Raji (cell line): ENCODE measurements around the gene DPP10.

ENCODE experiments used
- POLR2A ChIP-seq: IDR thresholded peaks from 2 replicates; pipeline ENCODE4 v1.6.1; 2011; ENCODE audit warnings: low read depth, low read length, control low read depth; ENCODE audit not compliant: insufficient read depth

Gene DPP10

DNA sequence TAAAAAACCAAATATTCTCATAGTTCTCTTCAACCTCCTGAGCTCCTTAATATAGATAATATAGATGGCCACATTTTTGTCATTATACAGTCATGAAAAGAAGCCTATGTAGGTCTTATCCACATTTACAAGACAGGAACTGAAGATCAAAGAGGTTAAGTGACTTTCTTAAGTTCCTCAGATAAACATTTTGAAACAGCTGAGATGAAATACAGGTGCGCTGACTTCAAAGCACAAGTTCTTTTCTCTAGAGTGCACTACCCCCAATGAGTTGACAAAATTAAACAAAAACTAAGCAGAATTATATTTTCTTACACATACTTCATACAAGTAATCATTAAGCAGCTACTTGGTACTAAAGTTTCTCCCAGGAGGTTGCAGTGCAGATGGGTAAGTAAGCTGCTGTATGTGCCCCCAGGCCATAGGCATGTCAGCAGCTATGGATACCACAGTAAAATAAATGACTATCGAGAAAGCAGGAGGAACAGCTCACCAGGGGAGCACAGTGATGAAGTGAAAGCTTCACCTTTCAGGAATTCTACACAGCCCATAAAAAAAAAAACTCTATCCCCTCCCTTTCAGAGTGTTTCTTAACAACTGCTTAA lies 199.8 kb downstream of the DPP10 start:
- TF ChIP-seq POLR2A = no peak

DNA sequence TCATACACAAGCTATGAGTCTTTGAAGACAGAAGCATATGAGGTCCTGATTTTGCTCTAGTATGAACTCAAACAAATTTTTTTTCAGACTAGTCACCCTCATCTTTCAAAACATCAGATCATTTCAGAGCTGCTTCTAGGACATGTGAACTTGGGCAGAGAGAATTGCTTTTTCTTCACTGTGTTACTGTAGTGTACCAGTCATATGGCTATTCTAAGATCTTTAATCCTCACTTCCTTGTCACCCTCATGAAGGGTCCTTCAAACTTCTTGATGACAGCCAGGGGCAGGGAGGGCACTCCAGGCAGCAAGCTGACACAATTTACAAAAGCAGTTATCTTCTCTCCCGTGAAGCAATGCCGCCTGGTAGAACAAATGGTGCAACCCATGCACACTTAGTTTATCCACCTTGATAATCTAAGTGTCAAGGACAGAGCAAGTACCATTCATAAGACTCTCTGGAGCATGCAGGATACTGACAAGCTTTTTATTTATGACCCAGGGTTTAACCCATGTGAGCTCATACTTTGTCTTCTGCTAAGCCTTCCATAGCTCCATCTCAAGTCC lies 200.6 kb downstream of the DPP10 start:
- no peak for TF ChIP-seq POLR2A

DNA sequence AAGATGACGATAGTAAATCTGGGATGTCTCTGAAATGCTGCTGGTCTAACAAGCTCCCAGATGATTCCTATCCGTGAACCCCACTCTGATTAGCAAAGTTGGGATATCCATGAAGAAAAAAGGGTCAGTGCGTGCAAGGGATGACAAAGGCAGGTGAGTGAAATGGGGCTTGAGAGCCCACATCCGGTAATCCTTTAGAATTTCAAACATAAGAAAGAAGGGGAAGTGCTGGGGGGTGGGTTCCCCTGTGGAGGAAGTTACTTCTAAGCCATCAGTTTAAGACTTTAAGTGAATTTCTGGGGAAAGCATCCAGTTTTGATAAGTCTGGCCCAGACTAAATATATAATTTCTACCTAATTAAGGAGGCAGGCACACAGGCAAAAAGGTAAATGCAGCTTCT lies 209.5 kb downstream of the DPP10 start:
- no peak for TF ChIP-seq POLR2A

DNA sequence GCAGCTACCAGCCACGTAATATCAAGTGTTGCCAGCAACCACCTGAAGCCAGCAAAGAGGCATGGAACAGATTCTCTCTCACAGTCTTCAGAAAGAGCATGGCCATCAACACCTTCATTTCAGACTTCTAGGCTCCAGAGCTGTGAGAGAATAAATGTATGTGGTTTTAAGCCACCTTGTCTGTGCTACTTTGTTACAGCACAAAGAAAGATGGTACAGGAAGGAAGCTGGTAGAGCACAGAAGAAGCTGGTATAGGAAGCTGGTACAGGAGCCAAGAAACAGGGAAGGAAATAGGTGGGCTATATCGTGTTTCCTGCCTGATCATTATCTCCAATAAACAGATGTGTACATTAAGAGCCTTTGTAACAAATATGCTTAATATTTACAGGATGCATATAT lies 217.4 kb downstream of the DPP10 start:
- no peak for TF ChIP-seq POLR2A

DNA sequence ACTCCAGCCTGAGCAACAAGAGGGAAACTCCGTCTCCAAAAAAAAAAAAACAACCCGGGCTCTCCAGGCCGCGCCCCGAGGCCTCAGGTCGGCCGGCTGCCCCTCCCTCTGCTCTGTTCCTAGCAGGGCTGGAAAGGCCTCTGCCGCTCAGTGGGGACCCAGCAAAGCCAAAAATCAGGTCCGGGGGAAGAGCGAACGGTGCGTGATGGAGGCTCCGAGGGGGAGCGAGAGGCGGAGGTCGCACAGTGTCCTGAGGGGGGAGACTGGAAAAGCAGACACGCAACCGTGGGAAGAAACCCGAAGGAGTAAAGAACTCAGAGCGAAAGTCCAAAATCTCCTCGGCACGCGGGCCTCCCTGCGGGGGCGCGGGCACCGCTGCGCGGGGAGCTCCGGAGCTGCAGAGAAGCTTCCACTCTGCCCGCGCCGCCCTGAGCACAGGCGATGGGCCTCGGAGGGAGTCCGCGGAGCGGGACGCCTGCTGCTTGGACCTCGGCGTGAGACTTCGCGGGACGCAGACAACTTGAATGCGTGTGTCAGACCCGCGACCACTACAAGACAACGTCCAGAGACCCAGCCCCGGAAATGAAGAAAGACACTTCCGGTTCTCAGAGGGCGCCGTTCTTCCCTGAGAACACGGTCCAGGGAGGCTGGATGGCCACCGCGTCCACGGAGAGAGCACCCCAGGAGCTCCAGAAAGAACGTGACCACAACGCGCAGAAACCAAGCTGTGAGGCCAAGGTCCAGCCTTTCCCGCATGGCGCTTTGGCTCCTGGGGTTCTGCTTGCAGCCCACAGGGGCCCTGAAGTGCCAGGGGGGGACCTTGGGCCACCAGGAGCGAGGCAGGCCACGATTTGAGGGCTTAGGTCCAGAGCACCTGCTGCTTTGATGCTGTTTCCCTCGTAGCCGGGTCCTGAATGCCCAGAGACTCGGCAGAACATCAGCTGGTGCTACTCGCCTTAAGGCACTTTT lies 219.8 kb downstream of the DPP10 start:
- TF ChIP-seq POLR2A = no peak

DNA sequence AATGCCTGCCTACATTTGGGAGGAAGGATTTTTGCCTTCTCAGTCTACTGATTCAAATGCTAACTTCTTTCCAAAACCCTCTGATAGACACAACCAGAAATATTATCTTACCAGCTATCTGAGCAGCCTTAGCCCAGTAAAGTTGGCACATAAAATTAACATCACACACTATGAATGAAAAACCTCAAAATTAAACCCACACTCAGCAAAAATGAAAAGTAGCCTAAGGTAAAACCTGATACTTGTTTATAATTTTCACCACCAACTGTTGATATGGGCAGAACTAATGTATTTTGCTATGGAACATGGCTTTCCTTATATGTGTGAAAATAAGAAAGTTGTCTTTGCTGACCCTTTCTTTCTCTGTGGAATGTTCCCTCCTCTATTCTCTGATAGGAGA lies 226.0 kb downstream of the DPP10 start:
- no peak for TF ChIP-seq POLR2A

DNA sequence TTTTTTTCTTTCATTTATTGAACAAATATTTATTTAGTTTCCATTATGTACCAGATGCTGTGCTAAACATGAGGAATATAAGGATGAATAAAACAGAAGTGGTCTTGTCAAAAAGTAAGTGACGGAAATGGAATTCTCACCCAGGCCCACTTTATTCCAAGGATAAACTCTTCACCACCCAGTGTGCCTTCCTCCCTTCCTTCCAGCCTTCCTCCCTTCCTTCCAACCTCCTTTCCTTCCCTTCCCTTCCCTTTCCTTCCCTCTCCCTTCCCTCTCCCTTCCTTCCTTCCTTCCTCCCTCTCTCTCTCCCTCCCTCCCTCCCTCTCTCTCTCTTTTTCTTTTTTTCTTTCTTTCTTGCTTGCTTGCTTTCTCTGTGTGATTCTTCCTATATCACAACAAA lies 240.8 kb downstream of the DPP10 start:
- TF ChIP-seq POLR2A = no peak

DNA sequence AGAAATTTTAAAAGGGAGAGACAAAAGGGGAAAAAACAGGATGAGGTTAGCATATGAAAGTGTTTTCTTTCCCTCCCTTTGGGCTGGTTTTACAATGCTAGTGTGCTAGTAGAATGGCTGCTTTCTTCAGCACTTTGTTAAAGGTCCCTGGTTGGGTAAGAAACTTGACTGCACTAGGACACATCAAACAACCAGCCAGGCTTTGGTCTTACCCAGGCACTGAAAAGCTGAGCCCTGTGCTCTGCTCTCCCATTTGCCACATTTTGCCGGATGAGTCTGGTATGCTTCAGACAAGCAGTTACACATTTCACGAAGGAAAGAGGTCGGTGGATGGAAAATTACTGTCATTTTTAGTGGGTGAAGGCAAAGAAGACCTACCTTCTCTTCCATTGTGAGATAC lies 242.0 kb downstream of the DPP10 start:
- TF ChIP-seq POLR2A = no peak

DNA sequence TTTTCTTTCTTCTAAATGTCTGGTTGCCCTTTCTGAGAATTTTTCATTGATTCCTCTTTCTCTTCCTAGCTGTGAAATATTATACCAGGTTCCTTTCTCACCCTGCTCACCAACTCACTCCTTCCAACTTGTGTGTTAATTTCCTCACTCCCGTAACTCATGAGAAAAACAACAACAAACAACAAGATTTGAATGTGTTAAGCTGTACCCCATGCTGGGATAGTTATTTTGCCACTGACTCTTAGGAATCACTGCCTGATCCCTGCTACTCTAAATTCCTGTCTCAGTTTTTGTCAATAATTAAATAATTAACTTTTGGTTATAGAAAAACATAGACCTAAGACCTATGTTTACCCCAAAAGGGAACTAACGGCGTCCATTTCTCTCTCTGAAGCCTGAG lies 242.7 kb downstream of the DPP10 start:
- no peak for TF ChIP-seq POLR2A

DNA sequence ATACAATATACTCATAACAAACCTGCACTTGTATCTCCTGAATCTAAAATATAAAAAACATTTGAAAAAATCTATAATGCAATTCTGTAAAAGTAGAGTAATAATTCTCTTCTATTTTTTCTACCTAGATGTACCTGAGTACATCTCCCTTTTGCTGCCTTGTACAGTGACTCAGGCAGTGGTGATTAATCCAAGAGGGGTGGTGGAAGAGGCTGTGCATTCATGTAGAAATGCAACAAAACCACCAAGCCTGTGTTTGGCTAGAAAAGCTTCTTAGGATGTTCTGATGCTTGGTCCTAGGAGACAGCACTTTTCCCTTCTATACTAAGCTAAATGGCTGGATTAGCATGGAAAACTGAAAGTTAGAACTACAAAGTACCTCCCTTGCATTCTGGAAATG lies 245.8 kb downstream of the DPP10 start:
- TF ChIP-seq POLR2A = no peak

DNA sequence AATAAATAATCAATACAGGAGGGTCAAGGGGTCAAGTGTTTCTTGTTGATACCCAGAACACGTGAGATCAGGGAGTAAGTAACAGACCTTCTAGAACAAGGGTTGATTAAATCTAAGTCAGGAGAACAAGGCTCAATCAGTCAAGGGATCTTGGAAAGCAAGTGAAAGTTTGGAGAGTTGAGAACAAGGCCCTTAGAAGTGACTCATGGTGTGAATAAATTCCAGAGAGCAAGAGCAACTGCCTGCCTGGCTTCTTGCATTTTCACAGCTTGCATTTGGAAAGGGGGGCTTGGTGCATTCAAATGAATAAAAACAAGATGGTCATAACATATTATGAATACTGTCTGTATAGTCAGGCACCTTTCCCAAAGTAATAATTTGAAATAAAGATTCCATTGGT lies 256.1 kb downstream of the DPP10 start:
- TF ChIP-seq POLR2A = no peak

DNA sequence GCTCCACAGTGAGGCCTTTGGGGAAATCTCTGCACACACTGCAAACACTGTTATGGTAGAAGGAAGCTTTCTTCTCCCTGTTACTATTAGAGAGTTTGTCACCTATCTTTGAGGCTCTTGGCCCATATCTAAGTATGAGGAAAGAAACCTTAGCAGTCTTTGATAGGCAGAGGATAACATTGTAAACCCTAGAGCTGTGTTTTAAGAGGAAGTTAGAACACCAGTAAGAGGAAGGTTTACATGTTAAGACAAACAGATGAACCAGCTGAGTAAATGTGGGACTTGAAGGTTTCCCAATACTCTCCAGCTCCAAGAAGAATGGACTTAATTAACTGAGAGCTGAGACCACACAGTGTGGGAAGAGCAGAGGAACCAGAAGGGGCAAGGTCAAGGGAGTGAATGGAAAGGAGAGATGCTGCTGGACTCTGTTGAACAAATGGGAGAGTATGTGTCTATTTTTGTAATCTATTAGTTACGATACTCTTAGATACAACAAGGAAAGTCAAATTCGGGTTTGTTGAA lies 257.0 kb downstream of the DPP10 start:
- no peak for TF ChIP-seq POLR2A

DNA sequence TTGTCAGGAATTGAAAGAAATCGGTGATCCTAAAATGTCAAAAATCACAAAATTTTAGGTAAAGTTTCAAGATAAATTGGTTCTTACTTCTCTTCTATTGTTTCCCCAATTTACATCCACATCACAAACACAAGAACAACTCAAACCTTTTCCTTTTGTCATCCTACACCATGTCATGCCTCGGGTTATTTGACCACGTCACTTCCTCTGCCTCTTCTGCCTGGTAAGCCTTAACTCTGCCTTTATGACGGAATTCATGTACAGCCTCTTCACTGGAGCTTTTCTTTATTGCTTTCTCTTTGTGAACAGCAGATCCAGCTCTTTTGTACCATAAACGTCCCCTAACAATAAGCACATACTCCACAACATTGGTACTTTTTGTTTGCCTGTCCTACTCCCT lies 258.0 kb downstream of the DPP10 start:
- no peak for TF ChIP-seq POLR2A

DNA sequence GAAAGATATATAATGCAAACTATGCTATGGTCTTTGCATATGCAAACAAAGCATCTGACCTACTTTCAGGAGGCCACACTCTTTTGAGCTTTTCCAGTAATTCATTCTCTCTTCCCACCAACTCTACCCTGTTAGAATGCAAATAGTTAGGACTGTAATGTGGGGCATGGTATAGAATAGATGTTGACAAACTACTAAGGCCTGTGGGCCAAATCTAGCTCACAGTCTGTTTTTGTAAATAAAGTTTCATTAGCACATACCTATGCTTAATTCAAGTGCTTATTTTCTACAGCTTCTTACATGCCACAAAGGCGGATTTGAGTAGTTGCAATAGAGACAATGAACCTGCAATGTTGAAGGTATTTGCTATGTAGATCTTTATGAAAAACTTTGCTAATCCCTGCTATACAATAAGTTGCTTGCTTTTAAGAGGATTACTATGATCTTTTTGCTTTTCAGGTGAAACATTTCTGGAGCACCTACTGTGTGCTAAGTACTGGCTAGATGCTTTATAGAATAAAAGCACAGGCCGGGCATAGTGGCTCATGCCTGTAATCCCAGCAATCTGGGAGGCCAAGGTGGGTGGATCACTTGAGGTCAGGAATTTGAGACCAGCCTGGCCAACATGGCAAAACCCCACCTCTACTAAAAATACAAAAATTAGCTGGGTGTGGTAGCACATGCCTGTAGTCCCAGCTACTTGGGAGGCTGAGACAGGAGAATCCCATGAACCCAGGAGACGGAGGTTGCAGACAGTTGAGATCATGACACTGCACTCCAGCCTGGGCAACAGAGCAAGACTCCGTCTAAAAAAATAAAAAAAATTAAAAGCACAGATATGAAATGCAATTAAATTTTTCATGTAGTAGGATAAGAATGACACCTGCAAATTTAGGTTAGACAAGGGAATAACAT lies 267.8 kb downstream of the DPP10 start:
- TF ChIP-seq POLR2A = no peak

DNA sequence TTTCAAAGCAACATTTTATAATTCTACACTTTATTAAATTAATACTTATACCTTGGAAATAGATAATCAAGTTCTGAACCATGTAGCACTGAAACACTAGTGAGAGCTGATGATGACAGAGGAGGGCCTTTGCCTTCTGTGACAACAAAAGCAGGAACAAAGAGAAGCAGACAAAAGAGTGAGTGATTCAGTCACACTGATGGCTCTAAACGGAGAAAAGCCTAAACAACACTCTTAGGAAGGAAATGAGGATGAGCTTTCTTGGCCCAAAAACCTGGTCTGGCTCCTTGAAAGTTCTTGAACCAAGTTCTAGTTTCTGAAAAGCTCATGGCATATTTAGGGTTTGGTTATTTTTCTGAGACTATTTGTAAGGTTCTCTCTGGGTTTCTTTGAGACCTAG lies 271.9 kb downstream of the DPP10 start:
- TF ChIP-seq POLR2A = no peak

DNA sequence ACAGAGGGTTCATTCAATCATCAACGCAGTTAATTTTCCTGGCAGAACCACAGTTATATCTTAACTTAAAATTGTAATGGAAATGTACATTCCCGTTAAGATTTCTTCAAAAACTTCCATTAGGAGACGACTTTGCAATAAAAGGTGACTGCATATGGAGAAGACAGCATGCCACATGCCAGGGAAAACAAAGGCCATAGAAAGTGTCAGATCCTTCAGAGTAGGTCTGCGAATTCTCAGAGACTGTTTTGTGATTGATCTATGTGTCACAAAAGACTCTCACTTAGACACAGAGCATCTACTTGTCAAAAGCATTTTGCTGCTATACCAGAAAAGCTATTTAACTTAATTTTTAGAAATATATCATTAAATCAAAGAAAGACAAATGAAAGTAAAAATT lies 274.6 kb downstream of the DPP10 start:
- TF ChIP-seq POLR2A = no peak

DNA sequence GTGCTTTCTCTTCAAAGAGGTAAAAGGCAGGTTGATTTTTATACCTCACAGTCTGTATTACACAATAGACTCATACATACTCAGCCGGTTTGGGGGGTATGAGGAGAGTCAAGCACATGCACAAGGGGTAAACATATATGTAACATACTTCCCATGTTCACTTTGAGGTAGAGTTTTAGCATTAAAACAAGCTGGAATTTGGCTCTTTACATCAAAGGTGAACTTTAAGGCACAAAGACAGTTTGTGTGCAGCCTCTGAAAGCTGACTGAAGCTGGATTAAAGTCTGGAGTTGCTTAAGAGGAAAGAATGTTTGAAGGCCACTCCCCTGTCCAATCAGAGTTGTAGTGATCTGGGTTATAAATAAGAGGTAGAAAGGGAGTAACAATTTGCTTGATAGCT lies 282.0 kb downstream of the DPP10 start:
- TF ChIP-seq POLR2A = no peak
